PC-3 (cell line): ENCODE results near the gene CDKL2. TPM values are rescaled to one million over a fixed set of nuclear protein-coding genes. Genes with fewer than 3 reads are reported as not detected.

Experiments
- ATAC-seq: fragments of 200-7000 bp; cut with Tn5 transposase; 2 replicates; pipeline ENCODE4 v1.9.1; 2020; ENCODE audit warnings: mild to moderate bottlenecking, moderate library complexity
- BruUV-seq: library from RNA; stranded (reverse); fragments of 400-500 nt; replicated peaks from 2 replicates; lab custom pipeline; 2021; lab: Mats Ljungman, UMichigan
- CTCF ChIA-PET: fragments of 300-600 bp; sonication (Branson Sonifier 250); formaldehyde crosslinking; loops from one replicate; lab custom pipeline; 2022; ENCODE audit warnings: antibody characterized with exemption; lab: Charles Lee
- POLR2A ChIA-PET: fragments of 300-600 bp; sonication (Branson Sonifier 250); formaldehyde crosslinking; loops from one replicate; lab custom pipeline; 2022; ENCODE audit warnings: antibody characterized with exemption; ENCODE audit not compliant: unreplicated experiment; lab: Charles Lee
- DNase-seq: peaks from one replicate; pipeline ENCODE4 v3.0.0-alpha.2; 2015
- H2AFZ ChIP-seq: fragments of 300-600 bp; sonication (generic); 2 replicates; pipeline ENCODE4 v1.6.0; 2016; ENCODE audit warnings: antibody characterized with exemption, low read length
- H3F3A ChIP-seq: fragments of 300-600 bp; sonication (generic); one replicate; pipeline ENCODE4 v1.6.0; 2017; ENCODE audit warnings: antibody characterized with exemption, low read length, control low read depth, mild to moderate bottlenecking; ENCODE audit not compliant: unreplicated experiment
- H3K27ac ChIP-seq: fragments of 300-600 bp; sonication (generic); 2 replicates; pipeline ENCODE4 v1.5.1; 2016; ENCODE audit warnings: mild to moderate bottlenecking, low read length
- H3K27me3 ChIP-seq: fragments of 300-600 bp; sonication (generic); 2 replicates; pipeline ENCODE4 v1.6.1; 2016; ENCODE audit warnings: low read length, mixed read lengths
- H3K36me3 ChIP-seq: fragments of 300-600 bp; sonication (generic); 2 replicates; pipeline ENCODE4 v1.6.1; 2016; ENCODE audit warnings: low read depth, mixed run types, low read length, mixed read lengths
- H3K4me1 ChIP-seq: fragments of 300-600 bp; sonication (generic); 2 replicates; pipeline ENCODE4 v1.5.1; 2016; ENCODE audit warnings: low read length; ENCODE audit not compliant: insufficient read depth
- H3K4me2 ChIP-seq: fragments of 300-600 bp; sonication (generic); 2 replicates; pipeline ENCODE4 v1.6.0; 2016; ENCODE audit warnings: low read length
- H3K4me3 ChIP-seq: fragments of 300-600 bp; sonication (generic); 2 replicates; pipeline ENCODE4 v1.5.1; 2016; ENCODE audit warnings: mild to moderate bottlenecking, low read length, mixed read lengths
- H3K79me2 ChIP-seq: fragments of 300-600 bp; sonication (generic); 2 replicates; pipeline ENCODE4 v1.6.1; 2017; ENCODE audit warnings: low read length, mixed read lengths
- H3K9ac ChIP-seq: fragments of 300-600 bp; sonication (generic); 2 replicates; pipeline ENCODE4 v1.6.0; 2016; ENCODE audit warnings: mild to moderate bottlenecking, low read length
- H3K9me2 ChIP-seq: fragments of 300-600 bp; sonication (generic); replicated peaks from 2 replicates; pipeline ENCODE4 v1.6.1; 2016; ENCODE audit warnings: mixed run types, low read length, mixed read lengths
- H3K9me3 ChIP-seq: fragments of 300-600 bp; sonication (generic); 2 replicates; pipeline ENCODE4 v1.6.1; 2016; ENCODE audit warnings: low read length, mixed read lengths
- H4K20me1 ChIP-seq: fragments of 300-600 bp; sonication (generic); 2 replicates; pipeline ENCODE4 v1.6.1; 2016; ENCODE audit warnings: low read length, mixed read lengths
- CTCF ChIP-seq: fragments of 300-600 bp; sonication (generic); conservative IDR thresholded peaks from 2 replicates; pipeline ENCODE4 v1.5.1; 2017; ENCODE audit warnings: antibody characterized with exemption, low read depth, mild to moderate bottlenecking, low read length
- EZH2 ChIP-seq: fragments of 300-600 bp; sonication (generic); IDR thresholded peaks from one replicate; pipeline ENCODE4 v1.6.1; 2017; ENCODE audit warnings: antibody characterized with exemption, mild to moderate bottlenecking, low read length; ENCODE audit not compliant: unreplicated experiment
- EZH2phosphoT487 ChIP-seq: fragments of 300-600 bp; sonication (generic); IDR thresholded peaks from 2 replicates; pipeline ENCODE4 v1.6.1; 2018; ENCODE audit warnings: mild to moderate bottlenecking, antibody characterized with exemption, low read length, borderline replicate concordance
- intact Hi-C: fragments of 100-400 bp; cut with micrococcal nuclease; formaldehyde crosslinking; loops from 2 replicates; pipeline ENCODE4 v1.9.0; 2023
- total RNA-seq: library from RNA; depleted of rRNA; stranded (reverse); fragments of >200 nt; gene quantifications from 2 replicates; pipeline ENCODE4 v1.2.3, GENCODE V29; 2014

CDKL2 gene
- total RNA-seq, 1 experiment from 2014 or later: 0.55 TPM

- peak within 1 kb of the TSS; percentile 96 for H3K4me2 ChIP-seq
- peak within 1 kb of the TSS; percentile 100 for H3K4me3 ChIP-seq
- no peaks in the 10 kb centered on the region for H3K9me3 ChIP-seq
- intact Hi-C loops: loop anchor here (1.0 kb wide), 2 partner anchors 51 to 159 kb away; partner anchors contain the start of genes RCHY1, THAP6 and USO1
- POLR2A ChIA-PET: interaction anchor here (2.7 kb wide), 1 partner anchor 51 kb away, joined by 15 read pairs; the partner anchor contains the start of gene USO1
- no peaks in the 10 kb centered on the region for H3K9me2 ChIP-seq
- peak within 1 kb of the TSS; percentile 80 for H3K27ac ChIP-seq
- CTCF ChIA-PET: interaction anchor here (1.0 kb wide), 1 partner anchor 51 kb away, joined by 8 read pairs; the partner anchor contains the start of gene USO1
- H2AFZ ChIP-seq: peak within 1 kb of the TSS; percentile 85
- peak; percentile 96 for DNase-seq
- H3F3A ChIP-seq: peaks cover 5% of the 10 kb centered on the region
- TF ChIP-seq EZH2phosphoT487 (no peak), CTCF (no peak), EZH2 (no peak)
- H3K4me1 ChIP-seq: peaks cover 20% of the 10 kb centered on the region
- no peaks in the 10 kb centered on the region for H3K27me3 ChIP-seq
- peak within 1 kb of the TSS; percentile 94 for H3K9ac ChIP-seq
- H4K20me1 ChIP-seq: peaks cover 41% of the 10 kb centered on the region
- peaks cover 49% of the 10 kb centered on the region for H3K79me2 ChIP-seq
- ATAC-seq: peak; percentile 94
- BruUV-seq: TSS peak; percentile 94
- H3K36me3 ChIP-seq: no peaks in the 10 kb centered on the region
Measured at GRCh38 chr4:75673027-75673958, 43.0 kb upstream of the CDKL2 start, which contains the start of gene G3BP2. G3BP2 (minus strand) TSS chr4:75673411; CDS start chr4:75662025, 11,386 bp downstream.

- Histone ChIP-seq H3K9me2 (no peaks in the 10 kb centered on the region), H3K27ac (peak overlapping the region; percentile 80), H2AFZ (peak overlapping the region; percentile 73), H3K27me3 (no peaks in the 10 kb centered on the region), H3K4me1 (peaks cover 20% of the 10 kb centered on the region), H3K79me2 (peaks cover 57% of the 10 kb centered on the region), H3K36me3 (no peaks in the 10 kb centered on the region), H3F3A (peaks cover 5% of the 10 kb centered on the region), H3K4me3 (peak overlapping the region; percentile 100), H3K4me2 (peak overlapping the region; percentile 96), H3K9ac (peak overlapping the region; percentile 94), H4K20me1 (peaks cover 48% of the 10 kb centered on the region), H3K9me3 (no peaks in the 10 kb centered on the region)
- TF ChIP-seq EZH2: no peak
- no peak for TF ChIP-seq EZH2phosphoT487
- TF ChIP-seq CTCF: no peak
- BruUV-seq: no TSS peak
- peak; percentile 25 for ATAC-seq
- CTCF ChIA-PET: no interaction called here
- DNase-seq: peak; percentile 48
- intact Hi-C loops: loop anchor here (1.0 kb wide), 2 partner anchors 52 to 158 kb away; partner anchors contain the start of genes RCHY1, THAP6 and USO1
- POLR2A ChIA-PET: interaction anchor here (2.7 kb wide), 1 partner anchor 51 kb away, joined by 15 read pairs; the partner anchor contains the start of gene USO1
Measured at GRCh38 chr4:75672461-75673026, 42.2 kb upstream of the CDKL2 start.
